ENCODE data around the gene MRTFA.

DNA sequence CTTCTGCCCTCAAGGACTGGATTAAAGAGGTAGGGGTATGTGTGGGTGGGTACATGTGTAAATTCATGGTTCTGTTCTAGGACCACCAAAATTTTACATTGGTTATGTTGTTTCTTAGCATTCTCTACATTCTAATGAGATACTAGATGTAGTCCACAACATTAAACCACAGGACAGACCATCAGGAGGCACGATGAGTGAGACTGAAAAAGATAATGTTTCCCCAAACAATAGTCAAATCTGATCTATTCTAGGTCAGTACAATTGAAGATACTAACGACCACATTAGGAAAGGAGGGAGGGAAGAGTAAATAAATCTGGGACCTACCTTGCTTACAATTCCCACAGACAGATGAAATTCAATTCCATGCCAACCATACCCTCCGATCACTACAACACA lies 42.2 kb downstream of the MRTFA start:
- TF ChIP-seq POLR2A (IDR thresholded peaks at IDR 0.05) (no peak), POLR2AphosphoS5 (IDR thresholded peaks at IDR 0.05) (no peak)
- TF ChIP-seq, protein P1, sequence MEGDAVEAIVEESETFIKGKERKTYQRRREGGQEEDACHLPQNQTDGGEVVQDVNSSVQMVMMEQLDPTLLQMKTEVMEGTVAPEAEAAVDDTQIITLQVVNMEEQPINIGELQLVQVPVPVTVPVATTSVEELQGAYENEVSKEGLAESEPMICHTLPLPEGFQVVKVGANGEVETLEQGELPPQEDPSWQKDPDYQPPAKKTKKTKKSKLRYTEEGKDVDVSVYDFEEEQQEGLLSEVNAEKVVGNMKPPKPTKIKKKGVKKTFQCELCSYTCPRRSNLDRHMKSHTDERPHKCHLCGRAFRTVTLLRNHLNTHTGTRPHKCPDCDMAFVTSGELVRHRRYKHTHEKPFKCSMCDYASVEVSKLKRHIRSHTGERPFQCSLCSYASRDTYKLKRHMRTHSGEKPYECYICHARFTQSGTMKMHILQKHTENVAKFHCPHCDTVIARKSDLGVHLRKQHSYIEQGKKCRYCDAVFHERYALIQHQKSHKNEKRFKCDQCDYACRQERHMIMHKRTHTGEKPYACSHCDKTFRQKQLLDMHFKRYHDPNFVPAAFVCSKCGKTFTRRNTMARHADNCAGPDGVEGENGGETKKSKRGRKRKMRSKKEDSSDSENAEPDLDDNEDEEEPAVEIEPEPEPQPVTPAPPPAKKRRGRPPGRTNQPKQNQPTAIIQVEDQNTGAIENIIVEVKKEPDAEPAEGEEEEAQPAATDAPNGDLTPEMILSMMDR (IDR thresholded peaks at IDR 0.05) = no peak
